Esophagus (tissue), 2 donors: ENCODE measurements around the gene RIMBP3C. TPM values are rescaled to one million over a fixed set of nuclear protein-coding genes. Genes with fewer than 3 reads are reported as not detected.
"Not testable (repeated sequence)": the region's sequence is repeated elsewhere in the genome, so short reads cannot be mapped to it uniquely, and the experiment has no call there.

Experiments used
- H3K27ac ChIP-seq, 2 donors: one replicate each; pipeline ENCODE4 v1.5.1; 2013; ENCODE audit warnings: low read depth in 2 of 2, mild to moderate bottlenecking in 2 of 2, inconsistent platforms in 1 of 2, low read length in 1 of 2, moderate library complexity in 1 of 2
- H3K27me3 ChIP-seq, 2 donors: one replicate each; pipeline ENCODE4 v1.6.1; 2013; ENCODE audit warnings: low read length in 2 of 2, control low read depth in 1 of 2, mild to moderate bottlenecking in 1 of 2; ENCODE audit not compliant: insufficient read depth in 2 of 2, control insufficient read depth in 1 of 2
- H3K36me3 ChIP-seq, 2 donors: one replicate each; pipeline ENCODE4 v1.6.1; 2013; ENCODE audit warnings: low read length in 1 of 2; ENCODE audit not compliant: control insufficient read depth in 2 of 2, insufficient read depth in 2 of 2
- H3K4me1 ChIP-seq, 2 donors: one replicate each; pipeline ENCODE4 v1.6.1; 2013; ENCODE audit warnings: low read length in 1 of 2; ENCODE audit not compliant: control insufficient read depth in 2 of 2, insufficient read depth in 2 of 2
- H3K4me3 ChIP-seq, 2 donors: one replicate each; pipeline ENCODE4 v1.5.1; 2013; ENCODE audit warnings: low read length in 2 of 2, mild to moderate bottlenecking in 2 of 2, low read depth in 1 of 2, moderate library complexity in 1 of 2
- H3K9me3 ChIP-seq, 2 donors: one replicate each; pipeline ENCODE4 v1.6.1; 2013; ENCODE audit warnings: mild to moderate bottlenecking in 2 of 2, low read depth in 1 of 2, low read length in 1 of 2, moderate library complexity in 1 of 2; ENCODE audit not compliant: control insufficient read depth in 2 of 2, insufficient read depth in 1 of 2
- WGBS, 2 donors: extraction: QIAGEN DNeasy Blood & Tissue Kit; methylation state at CpG; one replicate each; pipeline ENCODE4 v1.1.7; 2013; 5-methylcytosine and 5-hydroxymethylcytosine counted together
- polyA plus RNA-seq, 2 donors: library from polyadenylated mRNA; stranded (reverse); fragments of 200-250 nt; gene quantifications; one replicate each; pipeline ENCODE4 v1.2.3, GENCODE V29; 2013
- donor health status: healthy with polysubstance abuse.
- donor health status: Bipolar disorder and iron deficiency.

Gene RIMBP3C
- polyA plus RNA-seq, 2 donors, result 0.01 to 0.02 TPM

DNA sequence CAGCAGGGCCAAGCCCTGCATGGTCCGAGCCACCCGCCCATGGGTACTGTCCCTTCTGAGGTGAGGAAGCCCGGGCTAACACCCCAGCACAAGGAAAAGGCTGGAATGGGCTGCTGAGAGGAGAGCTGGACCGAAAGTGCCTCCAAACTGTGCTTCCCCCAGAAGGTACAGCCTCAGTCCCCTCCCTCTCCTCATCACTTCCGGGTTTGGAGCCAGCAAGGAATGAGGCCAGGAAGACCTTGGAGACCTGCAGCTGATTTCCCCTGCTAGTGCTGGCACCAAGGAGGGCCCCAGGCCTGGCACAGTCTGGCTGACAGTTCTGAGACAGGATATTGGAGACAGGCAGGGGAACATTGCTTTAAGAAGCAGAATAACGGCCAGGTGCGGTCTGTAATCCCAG is 52.8 kb downstream of the RIMBP3C start:
- H3K36me3 ChIP-seq, H3K9me3 ChIP-seq, H3K27ac ChIP-seq, H3K27me3 ChIP-seq, H3K4me3 ChIP-seq, H3K4me1 ChIP-seq: not testable (repeated sequence)
- no CpG with 5 or more reads among the region's 7 CpGs for WGBS, 2 donors

DNA sequence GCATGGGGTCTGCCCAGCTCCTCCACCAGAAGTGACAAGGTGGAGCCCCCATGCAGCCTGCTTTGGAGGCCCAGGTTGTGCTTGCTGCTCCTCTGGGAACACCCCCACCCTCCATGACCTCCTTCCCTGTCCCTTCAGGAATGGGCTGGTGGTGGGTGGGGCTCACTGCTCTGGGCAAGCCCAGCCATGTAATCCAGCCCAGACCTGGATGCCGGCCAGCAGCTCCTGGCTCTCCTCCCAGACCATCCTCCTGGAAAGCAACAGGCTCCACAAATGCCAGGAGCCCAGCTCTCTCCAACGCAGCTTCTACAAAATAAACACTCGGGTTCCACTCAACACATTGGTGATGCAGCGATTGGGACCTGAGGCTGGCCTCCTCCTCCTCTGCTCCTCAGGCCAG is 53.3 kb downstream of the RIMBP3C start:
- not testable (repeated sequence) for H3K9me3 ChIP-seq, H3K36me3 ChIP-seq, H3K4me3 ChIP-seq, H3K27ac ChIP-seq, H3K27me3 ChIP-seq, H3K4me1 ChIP-seq
- no CpG with 5 or more reads among the region's 4 CpGs for WGBS, 2 donors

Other genes starting within 250 kb of the RIMBP3C start
- gene RIMBP3B, start 167.7 kb downstream of the RIMBP3C start, polyA plus RNA-seq, result under 1 TPM in 1 of 2 donors, not detected in 1; 0.01 TPM
- gene HIC2, start 134.1 kb downstream of the RIMBP3C start, polyA plus RNA-seq, result 1 to 10 TPM; 1.6 to 2.2 TPM
- 1 to 10 TPM; 3.2 to 3.9 TPM for gene TMEM191C, start 84.1 kb downstream of the RIMBP3C start, polyA plus RNA-seq
- 10 to 100 TPM; 48.4 to 49.1 TPM for gene UBE2L3, start 16.3 kb upstream of the RIMBP3C start, polyA plus RNA-seq
- 10 to 100 TPM; 28.5 to 31.4 TPM for gene YDJC, start 78.6 kb upstream of the RIMBP3C start, polyA plus RNA-seq
- under 1 TPM; 0.25 to 0.61 TPM for gene CCDC116, start 81.3 kb upstream of the RIMBP3C start, polyA plus RNA-seq
- 10 to 100 TPM; 18.7 to 52.7 TPM for gene SDF2L1, start 90.8 kb upstream of the RIMBP3C start, polyA plus RNA-seq
- 10 to 100 TPM; 29.7 to 41.8 TPM for gene PPIL2, start 114.6 kb upstream of the RIMBP3C start, polyA plus RNA-seq
- gene YPEL1, start 184.3 kb upstream of the RIMBP3C start, polyA plus RNA-seq, result 1 to 10 TPM in 1 of 2 donors, under 1 TPM in 1; 0.96 to 1.3 TPM